WERI-Rb-1 (cell line): ENCODE results near the gene ATAD1.

Source experiments
- DNase-seq: peaks from one replicate; pipeline ENCODE4 v3.0.0-alpha.2; 2020
- H3K27ac ChIP-seq: fragments of 250-450 bp; sonication (Bioruptor Pico); 2 replicates; pipeline ENCODE4 v1.5.1; 2020; ENCODE audit warnings: mild to moderate bottlenecking, moderate library complexity
- H3K27me3 ChIP-seq: fragments of 250-450 bp; sonication (Bioruptor Pico); 2 replicates; pipeline ENCODE4 v1.5.1; 2021; ENCODE audit warnings: mild to moderate bottlenecking, low read depth, moderate library complexity; ENCODE audit not compliant: insufficient read depth, severe bottlenecking
- H3K36me3 ChIP-seq: fragments of 250-450 bp; sonication (Bioruptor Pico); 2 replicates; pipeline ENCODE4 v1.5.1; 2020; ENCODE audit warnings: mild to moderate bottlenecking, moderate library complexity
- H3K4me3 ChIP-seq: 2 replicates; pipeline ENCODE4 v1.5.1; 2011; ENCODE audit warnings: low read depth, mild to moderate bottlenecking, control low read depth, low read length
- H3K9me3 ChIP-seq: fragments of 250-450 bp; sonication (Bioruptor Pico); 2 replicates; pipeline ENCODE4 v1.5.1; 2021; ENCODE audit warnings: mild to moderate bottlenecking, moderate library complexity; ENCODE audit not compliant: severe bottlenecking
- CTCF ChIP-seq: IDR thresholded peaks from 2 replicates; pipeline ENCODE4 v1.5.1; 2011; ENCODE audit warnings: low read depth, mild to moderate bottlenecking, control low read depth, inconsistent platforms, low read length

Gene ATAD1

GRCh38 chr10:87842220-87842641, 24.2 kb upstream of the ATAD1 start:
- DNase-seq: no peak
- no peaks in the 10 kb centered on the region for H3K27me3 ChIP-seq
- H3K4me3 ChIP-seq: no peak overlapping the region
- no peaks in the 10 kb centered on the region for H3K36me3 ChIP-seq
- no peak for TF ChIP-seq CTCF
- no peaks in the 10 kb centered on the region for H3K9me3 ChIP-seq
- no peak overlapping the region for H3K27ac ChIP-seq

GRCh38 chr10:87841186-87841585, 23.2 kb upstream of the ATAD1 start:
- Histone ChIP-seq H3K27ac (no peak overlapping the region), H3K36me3 (no peaks in the 10 kb centered on the region), H3K4me3 (no peak overlapping the region), H3K9me3 (no peaks in the 10 kb centered on the region), H3K27me3 (no peaks in the 10 kb centered on the region)
- TF ChIP-seq CTCF: no peak
- DNase-seq: no peak

GRCh38 chr10:87838650-87839049, 20.6 kb upstream of the ATAD1 start:
- H3K27ac ChIP-seq: no peak overlapping the region
- H3K36me3 ChIP-seq: no peaks in the 10 kb centered on the region
- DNase-seq: no peak
- no peaks in the 10 kb centered on the region for H3K27me3 ChIP-seq
- H3K4me3 ChIP-seq: no peak overlapping the region
- H3K9me3 ChIP-seq: no peaks in the 10 kb centered on the region
- no peak for TF ChIP-seq CTCF

- no peak for TF ChIP-seq CTCF
Measured at GRCh38 chr10:87837445-87837844, 19.4 kb upstream of the ATAD1 start.

DNA sequence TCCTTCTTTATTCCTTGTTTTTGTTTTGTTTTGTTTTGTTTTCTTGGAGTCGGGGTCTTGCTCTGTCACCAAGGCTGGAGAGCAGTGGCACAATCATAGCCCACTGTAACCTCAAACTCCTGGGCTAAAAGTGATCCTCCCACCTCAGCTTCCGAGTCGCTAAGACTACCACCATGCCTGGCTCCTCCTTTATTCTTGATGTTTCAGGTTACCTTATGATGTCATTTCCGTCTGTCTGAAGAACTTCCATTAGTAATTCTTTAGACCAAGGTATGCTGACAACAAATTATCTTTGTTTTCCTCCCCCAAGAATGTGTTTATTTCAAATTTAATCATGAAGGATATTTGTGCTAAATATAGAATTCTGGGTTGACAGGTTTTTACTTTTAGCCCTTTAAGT, 18.1 kb upstream of the ATAD1 start:
- no peaks in the 10 kb centered on the region for H3K27me3 ChIP-seq
- no peak overlapping the region for H3K4me3 ChIP-seq
- H3K36me3 ChIP-seq: no peaks in the 10 kb centered on the region

More at GRCh38 chr10:87837445-87837844, 19.4 kb upstream of the ATAD1 start:
- H3K9me3 ChIP-seq: no peaks in the 10 kb centered on the region
- H3K36me3 ChIP-seq: no peaks in the 10 kb centered on the region
- H3K27me3 ChIP-seq: no peaks in the 10 kb centered on the region
- H3K27ac ChIP-seq: no peak overlapping the region
- no peak for DNase-seq
- no peak overlapping the region for H3K4me3 ChIP-seq

More for the DNA sequence above, 18.1 kb upstream of the ATAD1 start:
- no peak for TF ChIP-seq CTCF
- H3K27ac ChIP-seq: no peak overlapping the region
- no peak for DNase-seq
- no peaks in the 10 kb centered on the region for H3K9me3 ChIP-seq
